ENCODE measurements around the gene ZFAND3.
"Not testable (repeated sequence)": the region's sequence is repeated elsewhere in the genome, so short reads cannot be mapped to it uniquely, and the experiment has no call there.

Gene ZFAND3

GRCh38 chr6:38103921-38104320, 284.4 kb downstream of the ZFAND3 start:
- no peak for DNase-seq

- DNase-seq = no peak
Observed at GRCh38 chr6:38105066-38105465, 285.5 kb downstream of the ZFAND3 start.

- DNase-seq = no peak
Observed at GRCh38 chr6:38107073-38107472, 287.5 kb downstream of the ZFAND3 start.

GRCh38 chr6:38110481-38110971, 291.0 kb downstream of the ZFAND3 start:
- no peak for DNase-seq

- no peak for DNase-seq
Observed at GRCh38 chr6:38112181-38112580, 292.7 kb downstream of the ZFAND3 start.

GRCh38 chr6:38113825-38114576, 294.5 kb downstream of the ZFAND3 start:
- no peak for DNase-seq

GRCh38 chr6:38114976-38115625, 295.6 kb downstream of the ZFAND3 start:
- no peak for DNase-seq

GRCh38 chr6:38115626-38116008, 296.1 kb downstream of the ZFAND3 start:
- no peak for DNase-seq

- no peak for DNase-seq
Observed at GRCh38 chr6:38116248-38116647, 296.7 kb downstream of the ZFAND3 start.

GRCh38 chr6:38117281-38117680, 297.8 kb downstream of the ZFAND3 start:
- no peak for DNase-seq

GRCh38 chr6:38118791-38119365, 299.4 kb downstream of the ZFAND3 start:
- no peak for DNase-seq

- DNase-seq = no peak
Observed at GRCh38 chr6:38119516-38119915, 300.0 kb downstream of the ZFAND3 start.

GRCh38 chr6:38124224-38124926, 304.8 kb downstream of the ZFAND3 start:
- DNase-seq = not testable (repeated sequence)

GRCh38 chr6:38127284-38127683, 307.8 kb downstream of the ZFAND3 start:
- DNase-seq = no peak

- DNase-seq = peak; percentile 78
Observed at GRCh38 chr6:38131527-38131965, 312.0 kb downstream of the ZFAND3 start.

- no peak for DNase-seq
Observed at GRCh38 chr6:38133932-38134703, 314.6 kb downstream of the ZFAND3 start.

GRCh38 chr6:38134704-38135088, 315.2 kb downstream of the ZFAND3 start:
- DNase-seq = no peak

GRCh38 chr6:38136547-38136946, 317.0 kb downstream of the ZFAND3 start:
- no peak for DNase-seq

- DNase-seq = no peak
Observed at GRCh38 chr6:38137608-38138265, 318.2 kb downstream of the ZFAND3 start.

- no peak for DNase-seq
Observed at GRCh38 chr6:38138374-38138773, 318.8 kb downstream of the ZFAND3 start.

GRCh38 chr6:38141085-38141484, 321.6 kb downstream of the ZFAND3 start:
- DNase-seq = no peak

GRCh38 chr6:38141716-38142115, 322.2 kb downstream of the ZFAND3 start:
- no peak for DNase-seq
